Trophoblast cell (in vitro differentiated cells and primary cell): ENCODE measurements around the gene HNF1B.

Experiments used
- DNase-seq, 2 donors: peaks; one replicate each; pipeline ENCODE4 v3.0.0-alpha.2; 2016
- H2AFZ ChIP-seq: 2 replicates; pipeline ENCODE4 v1.6.1; 2013; ENCODE audit warnings: low read length, moderate library complexity, mild to moderate bottlenecking; ENCODE audit not compliant: insufficient read depth, poor library complexity
- H2AK5ac ChIP-seq: 2 replicates; pipeline ENCODE4 v1.6.1; 2013; ENCODE audit warnings: mild to moderate bottlenecking, low read length
- H2BK120ac ChIP-seq: 2 replicates; pipeline ENCODE4 v1.6.1; 2013; ENCODE audit warnings: low read length, mild to moderate bottlenecking, moderate library complexity; ENCODE audit not compliant: insufficient read depth, poor library complexity
- H2BK12ac ChIP-seq: 2 replicates; pipeline ENCODE4 v1.6.1; 2013; ENCODE audit warnings: mild to moderate bottlenecking, low read length, moderate library complexity
- H2BK5ac ChIP-seq: 2 replicates; pipeline ENCODE4 v1.6.1; 2013; ENCODE audit warnings: low read length, low read depth, moderate library complexity, mild to moderate bottlenecking; ENCODE audit not compliant: poor library complexity
- H3K14ac ChIP-seq: 2 replicates; pipeline ENCODE4 v1.6.1; 2013; ENCODE audit warnings: mild to moderate bottlenecking, low read length
- H3K18ac ChIP-seq: 2 replicates; pipeline ENCODE4 v1.6.1; 2013; ENCODE audit warnings: mild to moderate bottlenecking, low read length
- H3K23ac ChIP-seq: 2 replicates; pipeline ENCODE4 v1.6.1; 2013; ENCODE audit warnings: low read length
- H3K27ac ChIP-seq: 2 replicates; pipeline ENCODE4 v1.5.1; 2013; ENCODE audit warnings: low read depth, mild to moderate bottlenecking, inconsistent platforms, low read length, moderate library complexity
- H3K27me3 ChIP-seq: 2 replicates; pipeline ENCODE4 v1.6.1; 2013; ENCODE audit warnings: inconsistent platforms, mild to moderate bottlenecking, low read length, moderate library complexity; ENCODE audit not compliant: insufficient read depth
- H3K36me3 ChIP-seq, 2 experiments: 1 replicate in 1 of 2; 2 replicates in 1 of 2; pipeline ENCODE4 v1.6.1; 2013; ENCODE audit warnings: low read length in 2 of 2, mild to moderate bottlenecking in 2 of 2, moderate library complexity in 1 of 2; ENCODE audit not compliant: insufficient read depth in 2 of 2, control insufficient read depth in 1 of 2
- H3K4ac ChIP-seq: 2 replicates; pipeline ENCODE4 v1.6.1; 2013; ENCODE audit warnings: low read depth, mild to moderate bottlenecking, low read length, moderate library complexity
- H3K4me1 ChIP-seq, 2 experiments: 1 replicate in 1 of 2; 2 replicates in 1 of 2; pipeline ENCODE4 v1.6.1; 2013; ENCODE audit warnings: low read length in 2 of 2, mild to moderate bottlenecking in 2 of 2, moderate library complexity in 1 of 2; ENCODE audit not compliant: insufficient read depth in 2 of 2, control insufficient read depth in 1 of 2
- H3K4me2 ChIP-seq: 2 replicates; pipeline ENCODE4 v1.6.1; 2013; ENCODE audit warnings: inconsistent platforms, mild to moderate bottlenecking, low read length, moderate library complexity
- H3K4me3 ChIP-seq: 2 replicates; pipeline ENCODE4 v1.5.1; 2013; ENCODE audit warnings: mild to moderate bottlenecking, low read depth, low read length, inconsistent platforms
- H3K79me1 ChIP-seq: one replicate; pipeline ENCODE4 v1.6.1; 2013; ENCODE audit warnings: low read length
- H3K79me2 ChIP-seq: 2 replicates; pipeline ENCODE4 v1.6.1; 2013; ENCODE audit warnings: low read length, mild to moderate bottlenecking; ENCODE audit not compliant: control insufficient read depth, insufficient read depth, poor library complexity
- H3K9ac ChIP-seq: 2 replicates; pipeline ENCODE4 v1.6.1; 2013; ENCODE audit warnings: mild to moderate bottlenecking, low read length
- H3K9me3 ChIP-seq: 2 replicates; pipeline ENCODE4 v1.6.1; 2013; ENCODE audit warnings: low read depth, mild to moderate bottlenecking, control low read depth, inconsistent platforms, low read length; ENCODE audit not compliant: insufficient read depth
- H4K12ac ChIP-seq: 2 replicates; pipeline ENCODE4 v1.6.1; 2013; ENCODE audit warnings: low read depth, mild to moderate bottlenecking, low read length, moderate library complexity
- H4K8ac ChIP-seq: 2 replicates; pipeline ENCODE4 v1.6.1; 2013; ENCODE audit warnings: low read depth, mild to moderate bottlenecking, low read length, moderate library complexity
- H4K91ac ChIP-seq: one replicate; pipeline ENCODE4 v1.6.1; 2013; ENCODE audit warnings: low read depth, mild to moderate bottlenecking, low read length, moderate library complexity
- WGBS: extraction: QIAGEN DNeasy Blood & Tissue Kit; methylation state at CpG from one replicate; pipeline ENCODE4 v1.1.7; 2013; ENCODE audit warnings: missing lambda C conversion rate; ENCODE audit not compliant: insufficient read length, insufficient coverage; ENCODE audit errors: extremely low coverage; 5-methylcytosine and 5-hydroxymethylcytosine counted together

HNF1B gene

GRCh38 chr17:37691807-37692206, 53.1 kb downstream of the HNF1B start:
- no peak overlapping the region for H4K91ac ChIP-seq
- no peak overlapping the region for H4K8ac ChIP-seq
- no peaks in the 10 kb centered on the region for H3K79me2 ChIP-seq
- H3K9me3 ChIP-seq, result no peaks in the 10 kb centered on the region
- no peak overlapping the region for H4K12ac ChIP-seq
- no peaks in the 10 kb centered on the region for H3K27me3 ChIP-seq
- H3K14ac ChIP-seq, result no peak overlapping the region
- H2AK5ac ChIP-seq, result no peak overlapping the region
- H3K4ac ChIP-seq, result no peak overlapping the region
- no CpG with 5 or more reads among the region's 6 CpGs for WGBS
- no peak overlapping the region for H2BK12ac ChIP-seq
- DNase-seq, result no peak
- no peak overlapping the region for H3K18ac ChIP-seq
- no peak overlapping the region for H3K23ac ChIP-seq
- no peaks in the 10 kb centered on the region for H3K79me1 ChIP-seq
- no peak overlapping the region for H2BK5ac ChIP-seq
- H3K4me3 ChIP-seq, result no peak overlapping the region
- no peaks in the 10 kb centered on the region for H3K4me1 ChIP-seq
- H3K36me3 ChIP-seq, result no peaks in the 10 kb centered on the region
- H3K9ac ChIP-seq, result no peak overlapping the region
- H2AFZ ChIP-seq, result no peak overlapping the region
- H3K4me2 ChIP-seq, result no peak overlapping the region
- H2BK120ac ChIP-seq, result no peak overlapping the region
- no peak overlapping the region for H3K27ac ChIP-seq

DNA sequence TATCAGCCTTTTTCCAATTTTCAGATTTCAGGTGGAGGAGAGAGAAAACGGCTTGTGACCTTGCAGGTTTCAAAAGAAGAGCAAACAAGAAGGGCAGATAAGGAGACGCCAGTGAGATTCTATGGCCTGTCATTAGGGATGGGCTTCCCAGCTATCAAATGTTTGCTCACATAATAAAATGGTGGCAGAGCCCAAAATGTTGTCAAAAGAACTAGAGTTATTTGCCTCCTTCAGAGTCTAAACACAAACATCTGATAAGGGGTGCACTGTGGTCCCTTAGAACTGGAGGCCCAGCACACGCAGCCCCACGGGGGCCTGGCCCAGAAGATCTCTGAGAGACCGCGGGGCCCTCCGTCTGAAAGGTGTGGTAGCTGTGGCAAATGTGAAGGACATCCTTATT, 55.5 kb downstream of the HNF1B start:
- no peak overlapping the region for H2AFZ ChIP-seq
- no peaks in the 10 kb centered on the region for H3K27me3 ChIP-seq
- H3K36me3 ChIP-seq, result no peaks in the 10 kb centered on the region
- no peak overlapping the region for H2AK5ac ChIP-seq
- no peak for DNase-seq
- no peak overlapping the region for H4K91ac ChIP-seq
- H3K18ac ChIP-seq, result no peak overlapping the region
- no peak overlapping the region for H3K4me3 ChIP-seq
- no peak overlapping the region for H2BK12ac ChIP-seq
- no peak overlapping the region for H3K9ac ChIP-seq
- no peak overlapping the region for H3K4me2 ChIP-seq
- no peaks in the 10 kb centered on the region for H3K79me1 ChIP-seq
- H3K23ac ChIP-seq, result no peak overlapping the region
- H3K4ac ChIP-seq, result no peak overlapping the region
- no peaks in the 10 kb centered on the region for H3K4me1 ChIP-seq
- H2BK5ac ChIP-seq, result no peak overlapping the region
- H4K8ac ChIP-seq, result no peak overlapping the region
- no CpG with 5 or more reads among the region's 7 CpGs for WGBS
- H3K14ac ChIP-seq, result no peak overlapping the region
- H2BK120ac ChIP-seq, result no peak overlapping the region
- H3K79me2 ChIP-seq, result no peaks in the 10 kb centered on the region
- no peaks in the 10 kb centered on the region for H3K9me3 ChIP-seq
- H3K27ac ChIP-seq, result no peak overlapping the region
- H4K12ac ChIP-seq, result no peak overlapping the region

DNA sequence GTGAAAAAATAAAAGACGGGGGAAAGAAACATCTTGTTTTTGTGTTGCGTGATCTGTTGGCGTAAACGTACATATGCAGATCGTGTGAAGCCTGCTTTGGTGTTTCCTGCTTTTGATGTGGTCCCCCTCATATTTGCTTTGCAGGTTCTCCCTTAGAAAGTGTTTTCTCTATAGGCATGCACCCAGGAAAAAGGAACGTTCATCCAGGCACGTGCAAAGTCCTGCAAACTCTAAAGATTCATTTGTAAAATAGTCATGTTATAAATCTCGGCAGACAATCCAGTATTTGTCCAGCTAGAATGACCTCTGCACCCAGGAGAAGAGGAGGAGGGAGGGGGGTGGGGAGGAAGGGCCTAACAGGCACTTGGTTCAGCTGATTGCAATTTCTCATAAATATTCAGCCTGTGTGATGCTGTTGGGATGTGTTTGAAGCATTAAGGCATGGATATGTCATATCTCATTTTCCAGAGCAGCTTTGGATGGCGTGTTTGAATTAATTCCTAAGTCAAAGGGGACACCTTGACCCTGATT, 61.3 kb downstream of the HNF1B start:
- H2BK12ac ChIP-seq, result no peak overlapping the region
- H3K18ac ChIP-seq, result no peak overlapping the region
- no peaks in the 10 kb centered on the region for H3K79me2 ChIP-seq
- no peak for DNase-seq
- no peak overlapping the region for H2BK5ac ChIP-seq
- no peak overlapping the region for H2BK120ac ChIP-seq
- no peak overlapping the region for H3K14ac ChIP-seq
- no peaks in the 10 kb centered on the region for H3K79me1 ChIP-seq
- H4K8ac ChIP-seq, result no peak overlapping the region
- H3K4me1 ChIP-seq, result no peaks in the 10 kb centered on the region
- no peak overlapping the region for H4K91ac ChIP-seq
- no peak overlapping the region for H4K12ac ChIP-seq
- no peak overlapping the region for H3K4ac ChIP-seq
- H3K36me3 ChIP-seq, result no peaks in the 10 kb centered on the region
- no peak overlapping the region for H2AK5ac ChIP-seq
- WGBS, result no CpG with 5 or more reads among the region's 9 CpGs
- H3K23ac ChIP-seq, result no peak overlapping the region
- H3K9ac ChIP-seq, result no peak overlapping the region
- H3K9me3 ChIP-seq, result no peaks in the 10 kb centered on the region
- no peak overlapping the region for H3K27ac ChIP-seq
- H2AFZ ChIP-seq, result no peak overlapping the region
- no peak overlapping the region for H3K4me3 ChIP-seq
- no peak overlapping the region for H3K4me2 ChIP-seq
- H3K27me3 ChIP-seq, result no peaks in the 10 kb centered on the region

DNA sequence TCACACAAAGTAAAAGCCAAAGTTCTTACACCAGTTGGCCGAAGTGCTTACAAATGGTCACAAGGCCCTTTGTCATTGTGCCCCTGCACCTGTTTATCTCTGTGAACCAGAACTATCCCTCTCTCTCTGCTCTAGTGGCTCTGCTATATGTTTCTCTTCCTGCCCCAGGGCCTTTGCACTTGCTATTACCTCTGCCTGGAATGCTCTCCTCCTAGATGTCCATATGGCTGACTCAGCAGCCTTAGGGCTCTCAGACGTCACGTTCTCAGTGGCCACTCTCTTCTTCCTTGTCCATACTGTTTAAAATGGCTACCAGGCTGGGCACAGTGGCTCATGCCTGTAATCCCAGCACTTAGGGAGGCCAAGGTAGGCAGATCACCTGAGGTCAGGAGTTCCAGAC, 62.9 kb downstream of the HNF1B start:
- no peak overlapping the region for H3K18ac ChIP-seq
- no CpG with 5 or more reads among the region's 3 CpGs for WGBS
- H2BK120ac ChIP-seq, result no peak overlapping the region
- H3K9me3 ChIP-seq, result no peaks in the 10 kb centered on the region
- no peak overlapping the region for H3K14ac ChIP-seq
- no peak overlapping the region for H4K8ac ChIP-seq
- H3K27me3 ChIP-seq, result no peaks in the 10 kb centered on the region
- no peak overlapping the region for H3K23ac ChIP-seq
- H3K79me1 ChIP-seq, result no peaks in the 10 kb centered on the region
- DNase-seq, result peak; percentile 81 to 89
- H2AK5ac ChIP-seq, result no peak overlapping the region
- no peak overlapping the region for H2BK12ac ChIP-seq
- H3K4me1 ChIP-seq, result no peaks in the 10 kb centered on the region
- H3K4me2 ChIP-seq, result no peak overlapping the region
- H3K27ac ChIP-seq, result no peak overlapping the region
- H3K79me2 ChIP-seq, result no peaks in the 10 kb centered on the region
- H3K36me3 ChIP-seq, result no peaks in the 10 kb centered on the region
- no peak overlapping the region for H4K91ac ChIP-seq
- no peak overlapping the region for H3K4ac ChIP-seq
- H3K4me3 ChIP-seq, result no peak overlapping the region
- no peak overlapping the region for H2AFZ ChIP-seq
- H2BK5ac ChIP-seq, result no peak overlapping the region
- no peak overlapping the region for H4K12ac ChIP-seq
- H3K9ac ChIP-seq, result no peak overlapping the region
